ENCODE results near the gene TMEM63A.
"Not testable (repeated sequence)": the region's sequence is repeated elsewhere in the genome, so short reads cannot be mapped to it uniquely, and the experiment has no call there.

TMEM63A gene

GRCh38 chr1:225881959-225882693 lies at the start of gene TMEM63A:
Gene TMEM63A (minus strand): TSS chr1:225882380. CDS start chr1:225877580, 4,800 bp downstream.
- peak; percentile 85 for DNase-seq (ENCODE audit: low read depth)

- no peak for DNase-seq (ENCODE audit: low read depth)
Measured at GRCh38 chr1:225931270-225932136, 49.3 kb upstream of the TMEM63A start.

GRCh38 chr1:225930566-225930965 lies 48.4 kb upstream of the TMEM63A start:
- DNase-seq (ENCODE audit: low read depth): no peak

GRCh38 chr1:225929462-225929861 lies 47.3 kb upstream of the TMEM63A start:
- DNase-seq (ENCODE audit: low read depth): not testable (repeated sequence)

GRCh38 chr1:225928186-225929175 lies 46.3 kb upstream of the TMEM63A start:
- no peak for DNase-seq (ENCODE audit: low read depth)

GRCh38 chr1:225926551-225927113 lies 44.5 kb upstream of the TMEM63A start:
- DNase-seq (ENCODE audit: low read depth): peak; percentile 31

- peak; percentile 95 for DNase-seq (ENCODE audit: low read depth)
Measured at GRCh38 chr1:225923692-225924555, 41.7 kb upstream of the TMEM63A start, which contains the start of gene PYCR2. Gene PYCR2 (minus strand): TSS chr1:225924250. CDS start chr1:225924110, 140 bp downstream.

- DNase-seq (ENCODE audit: low read depth): no peak
Measured at GRCh38 chr1:225923381-225923691, 41.2 kb upstream of the TMEM63A start.

- no peak for DNase-seq (ENCODE audit: low read depth)
Measured at GRCh38 chr1:225921734-225922709, 39.8 kb upstream of the TMEM63A start.

- DNase-seq (ENCODE audit: low read depth): peak; percentile 79
Measured at GRCh38 chr1:225919906-225920305, 37.7 kb upstream of the TMEM63A start.

GRCh38 chr1:225918280-225918679 lies 36.1 kb upstream of the TMEM63A start:
- no peak for DNase-seq (ENCODE audit: low read depth)

GRCh38 chr1:225917536-225917935 lies 35.4 kb upstream of the TMEM63A start:
- peak; percentile 27 for DNase-seq (ENCODE audit: low read depth)

GRCh38 chr1:225917101-225917500 lies 34.9 kb upstream of the TMEM63A start:
- no peak for DNase-seq (ENCODE audit: low read depth)

GRCh38 chr1:225915538-225915991 lies 33.4 kb upstream of the TMEM63A start:
- DNase-seq (ENCODE audit: low read depth): no peak

- DNase-seq (ENCODE audit: low read depth): no peak
Measured at GRCh38 chr1:225914947-225915346, 32.8 kb upstream of the TMEM63A start.

GRCh38 chr1:225914391-225914790 lies 32.2 kb upstream of the TMEM63A start:
- no peak for DNase-seq (ENCODE audit: low read depth)

- DNase-seq (ENCODE audit: low read depth): peak; percentile 46
Measured at GRCh38 chr1:225911191-225912130, 29.3 kb upstream of the TMEM63A start.

- no peak for DNase-seq (ENCODE audit: low read depth)
Measured at GRCh38 chr1:225909477-225909876, 27.3 kb upstream of the TMEM63A start.

Measured in ELR (cell line).